ENCODE results near the gene KRT83. TPM values are rescaled to one million over a fixed set of nuclear protein-coding genes. Genes with fewer than 3 reads are reported as not detected.

The KRT83 gene
- total RNA-seq, 6 donors from 2014 or later, result not detected

DNA sequence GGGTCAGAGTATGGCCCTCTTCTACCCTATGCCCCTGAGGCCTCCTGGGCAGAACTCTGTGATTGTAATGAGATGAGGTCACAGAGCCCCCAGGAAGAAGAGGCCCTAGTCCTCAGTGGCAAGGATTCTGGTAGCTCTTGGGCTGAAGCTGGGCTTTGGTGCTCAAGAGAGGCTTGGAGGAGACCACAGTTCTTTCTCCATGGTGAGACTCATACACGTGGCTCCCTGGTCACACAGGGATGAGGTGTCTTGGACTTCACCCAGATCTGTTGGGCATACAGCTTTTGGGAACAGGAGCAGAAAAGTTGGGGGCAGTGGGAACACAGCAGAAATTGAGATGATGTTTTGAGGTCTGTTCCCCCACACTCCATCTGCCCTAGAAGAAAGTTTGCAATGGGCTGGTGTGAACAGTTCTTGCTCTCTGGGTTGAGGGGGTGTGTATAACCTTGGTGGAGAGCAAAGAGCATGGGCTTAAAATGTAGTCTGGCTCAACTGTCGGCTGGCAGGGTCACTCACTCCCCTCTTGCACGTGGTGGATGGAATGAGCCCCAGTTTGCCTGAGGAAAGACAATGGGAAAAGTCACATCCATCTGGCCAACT, 46.6 kb downstream of the KRT83 start, which contains the start of gene KRT86:
KRT86 (plus strand) TSS at position 125 of the 600 bp plus-strand sequence. CDS start 27,272 bp downstream, outside the sequence.
- Histone ChIP-seq H3K4me3 (no peak within 1 kb of the TSS), H3K4me1 (peaks cover 5 to 13% (median 13%) of the 10 kb centered on the region in 4 donors), H3K36me3 (no peaks in the 10 kb centered on the region), H3K27me3 (no peaks in the 10 kb centered on the region), H3K9me3 (no peaks in the 10 kb centered on the region), H3K27ac (no peak within 1 kb of the TSS)
- WGBS, 2 donors, result 72 to 84% methylated on average over 3 of the region's 3 CpGs
- no peak for DNase-seq
- ATAC-seq (ENCODE audit: low FRiP score in 2 of 2), result no peak
- TF ChIP-seq, protein P1, sequence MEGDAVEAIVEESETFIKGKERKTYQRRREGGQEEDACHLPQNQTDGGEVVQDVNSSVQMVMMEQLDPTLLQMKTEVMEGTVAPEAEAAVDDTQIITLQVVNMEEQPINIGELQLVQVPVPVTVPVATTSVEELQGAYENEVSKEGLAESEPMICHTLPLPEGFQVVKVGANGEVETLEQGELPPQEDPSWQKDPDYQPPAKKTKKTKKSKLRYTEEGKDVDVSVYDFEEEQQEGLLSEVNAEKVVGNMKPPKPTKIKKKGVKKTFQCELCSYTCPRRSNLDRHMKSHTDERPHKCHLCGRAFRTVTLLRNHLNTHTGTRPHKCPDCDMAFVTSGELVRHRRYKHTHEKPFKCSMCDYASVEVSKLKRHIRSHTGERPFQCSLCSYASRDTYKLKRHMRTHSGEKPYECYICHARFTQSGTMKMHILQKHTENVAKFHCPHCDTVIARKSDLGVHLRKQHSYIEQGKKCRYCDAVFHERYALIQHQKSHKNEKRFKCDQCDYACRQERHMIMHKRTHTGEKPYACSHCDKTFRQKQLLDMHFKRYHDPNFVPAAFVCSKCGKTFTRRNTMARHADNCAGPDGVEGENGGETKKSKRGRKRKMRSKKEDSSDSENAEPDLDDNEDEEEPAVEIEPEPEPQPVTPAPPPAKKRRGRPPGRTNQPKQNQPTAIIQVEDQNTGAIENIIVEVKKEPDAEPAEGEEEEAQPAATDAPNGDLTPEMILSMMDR (IDR thresholded peaks at IDR 0.05), result no peak
- TF ChIP-seq POLR2AphosphoS5 (IDR thresholded peaks at IDR 0.05), result no peak
- TF ChIP-seq POLR2A (IDR thresholded peaks at IDR 0.05), result no peak
- TF ChIP-seq EP300 (IDR thresholded peaks at IDR 0.05), result no peak

DNA sequence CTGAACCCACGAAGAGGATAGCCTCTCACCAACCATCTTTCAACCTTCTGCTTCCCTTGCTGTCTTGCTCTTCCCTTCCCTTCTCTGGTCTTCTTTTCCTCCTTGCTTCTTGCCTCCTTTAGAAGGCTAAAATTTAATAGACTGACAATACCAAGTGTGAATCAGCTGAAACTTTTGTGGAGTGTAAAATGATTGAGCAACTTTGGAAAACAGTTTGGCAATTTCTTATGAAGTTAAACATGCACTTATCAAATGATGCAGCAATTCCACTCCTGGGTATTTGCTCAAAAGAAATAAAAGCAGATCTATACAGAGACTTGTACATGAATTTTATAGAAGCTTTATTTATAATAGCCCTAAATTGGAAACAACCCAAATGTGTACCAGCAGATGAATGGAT, 50.0 kb downstream of the KRT83 start:
- 82 to 86% methylated on average over 1 of the region's 1 CpG for WGBS, 2 donors
- no peak for DNase-seq
- Histone ChIP-seq H3K4me3 (no peak overlapping the region), H3K9me3 (no peaks in the 10 kb centered on the region), H3K4me1 (no peaks in the 10 kb centered on the region), H3K27ac (no peak overlapping the region), H3K27me3 (no peaks in the 10 kb centered on the region), H3K36me3 (no peaks in the 10 kb centered on the region)
- TF ChIP-seq, protein P1 (IDR thresholded peaks at IDR 0.05), result no peak
- TF ChIP-seq POLR2AphosphoS5 (IDR thresholded peaks at IDR 0.05) (no peak), POLR2A (IDR thresholded peaks at IDR 0.05) (no peak), EP300 (IDR thresholded peaks at IDR 0.05) (no peak)
- ATAC-seq (ENCODE audit: low FRiP score in 2 of 2), result no peak

DNA sequence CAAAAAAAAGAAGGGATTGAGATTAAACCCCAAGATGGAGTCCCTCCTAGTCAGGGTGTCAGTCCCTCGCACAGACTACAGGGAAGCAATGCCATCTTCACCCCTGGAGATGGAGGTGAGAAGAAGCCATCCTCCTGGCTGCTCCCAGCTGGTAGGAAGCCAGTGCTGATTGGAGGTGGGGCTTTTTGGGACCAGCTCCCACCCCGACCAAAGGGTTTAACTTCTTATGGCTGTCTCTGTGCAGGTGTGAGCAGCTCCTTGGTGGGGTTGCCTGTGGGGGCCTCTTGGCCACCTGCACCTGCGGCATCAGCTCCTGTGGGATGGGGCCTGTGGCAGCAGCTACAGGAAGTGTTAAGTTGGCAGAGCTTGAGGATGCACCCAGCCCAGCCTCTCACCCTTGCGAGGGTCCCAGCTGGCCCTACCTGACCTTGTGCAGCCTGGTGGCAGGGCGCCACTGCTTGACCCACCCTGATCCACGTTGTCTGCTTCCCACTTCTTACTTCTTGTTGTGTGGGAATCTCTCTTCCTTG, 50.6 kb downstream of the KRT83 start:
- H3K4me3 ChIP-seq, result no peak overlapping the region
- no peaks in the 10 kb centered on the region for H3K36me3 ChIP-seq
- no peaks in the 10 kb centered on the region for H3K27me3 ChIP-seq
- 75 to 81% methylated on average over 3 to 6 of the region's 6 CpGs for WGBS, 2 donors
- ATAC-seq (ENCODE audit: low FRiP score in 2 of 2) (no peak), DNase-seq (peak in 1 of 2 donors; percentile 8)
- TF ChIP-seq EP300 (IDR thresholded peaks at IDR 0.05) (no peak), POLR2AphosphoS5 (IDR thresholded peaks at IDR 0.05) (no peak), POLR2A (IDR thresholded peaks at IDR 0.05) (no peak)
- TF ChIP-seq, protein P1 (IDR thresholded peaks at IDR 0.05), result no peak
- H3K9me3 ChIP-seq, result no peaks in the 10 kb centered on the region
- no peaks in the 10 kb centered on the region for H3K4me1 ChIP-seq
- no peak overlapping the region for H3K27ac ChIP-seq

DNA sequence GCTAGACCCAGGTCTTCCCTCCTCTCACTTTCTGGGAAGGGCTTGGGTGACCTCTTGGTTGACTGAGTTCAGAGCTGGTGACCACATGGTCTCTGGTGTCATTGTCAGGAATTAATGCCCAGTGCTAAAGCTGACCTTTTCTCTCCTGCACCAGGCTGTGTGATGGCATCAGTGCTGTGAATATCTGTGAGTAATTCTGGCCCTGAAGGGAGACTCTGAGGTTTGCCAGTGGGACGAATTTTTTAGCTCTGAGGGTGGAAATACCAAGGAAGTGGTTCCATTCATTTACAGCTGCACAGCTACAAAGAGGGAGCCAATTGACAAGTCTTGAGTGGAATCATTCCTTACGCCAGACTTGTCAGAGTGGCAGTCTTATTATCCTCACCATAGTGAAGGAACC, 53.0 kb downstream of the KRT83 start:
- ATAC-seq (ENCODE audit: low FRiP score in 2 of 2) (no peak), DNase-seq (no peak)
- 78 to 100% methylated on average over 2 of the region's 2 CpGs for WGBS, 2 donors
- no peak overlapping the region for H3K4me3 ChIP-seq
- TF ChIP-seq EP300 (IDR thresholded peaks at IDR 0.05), result no peak
- no peak for TF ChIP-seq POLR2AphosphoS5 (IDR thresholded peaks at IDR 0.05)
- TF ChIP-seq POLR2A (IDR thresholded peaks at IDR 0.05), result no peak
- TF ChIP-seq, protein P1 (IDR thresholded peaks at IDR 0.05), result no peak
- H3K36me3 ChIP-seq, result no peaks in the 10 kb centered on the region
- H3K27me3 ChIP-seq, result no peaks in the 10 kb centered on the region
- H3K9me3 ChIP-seq, result no peaks in the 10 kb centered on the region
- H3K27ac ChIP-seq, result no peak overlapping the region
- no peaks in the 10 kb centered on the region for H3K4me1 ChIP-seq

DNA sequence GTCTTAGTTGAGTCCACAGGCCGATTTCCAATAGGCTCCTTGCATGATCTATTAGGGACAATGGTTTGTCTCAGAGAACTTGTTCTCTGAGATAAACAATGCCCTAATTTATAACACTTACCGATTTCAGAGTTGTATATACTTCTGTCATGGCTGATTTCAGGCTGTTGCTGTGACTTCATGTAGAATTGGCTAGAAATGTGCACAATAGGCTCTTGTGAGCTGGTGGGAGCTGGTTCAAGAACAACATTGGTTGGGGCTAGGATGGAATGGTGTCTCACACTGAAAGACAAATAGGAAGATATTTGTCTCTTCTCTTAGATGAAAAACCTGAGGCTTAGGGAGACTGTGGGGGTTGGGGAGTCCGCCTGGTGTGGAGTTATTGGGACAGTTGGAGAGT, 53.5 kb downstream of the KRT83 start:
- Histone ChIP-seq H3K27me3 (no peaks in the 10 kb centered on the region), H3K36me3 (no peaks in the 10 kb centered on the region), H3K27ac (no peak overlapping the region), H3K9me3 (no peaks in the 10 kb centered on the region), H3K4me1 (no peaks in the 10 kb centered on the region), H3K4me3 (no peak overlapping the region)
- DNase-seq (no peak), ATAC-seq (ENCODE audit: low FRiP score in 2 of 2) (no peak)
- TF ChIP-seq, protein P1 (IDR thresholded peaks at IDR 0.05), result no peak
- WGBS, 2 donors, result 86 to 91% methylated on average over 3 of the region's 3 CpGs
